CD4-positive, alpha-beta T cell treated with Interleukin-10 for 1 hour (primary cell): ENCODE results near the gene SYNPO.

Source experiments
- DNase-seq: peaks from one replicate; pipeline ENCODE4 v3.0.0-alpha.2; 2020

SYNPO gene

GRCh38 chr5:150640311-150641005 is at the start of gene SYNPO:
Gene SYNPO, plus strand, starts transcription at chr5:150640660. Its CDS starts 7,616 bp downstream, at chr5:150648276.
- no peak for DNase-seq

- DNase-seq = no peak
Observed at GRCh38 chr5:150590979-150591695, 49.3 kb upstream of the SYNPO start.

- no peak for DNase-seq
Observed at GRCh38 chr5:150593593-150593992, 46.9 kb upstream of the SYNPO start.

GRCh38 chr5:150593996-150594395 is 46.5 kb upstream of the SYNPO start:
- no peak for DNase-seq

GRCh38 chr5:150595466-150596031 is 44.9 kb upstream of the SYNPO start:
- DNase-seq = no peak

GRCh38 chr5:150596313-150596712 is 44.1 kb upstream of the SYNPO start:
- no peak for DNase-seq

- no peak for DNase-seq
Observed at GRCh38 chr5:150596826-150597225, 43.6 kb upstream of the SYNPO start.

- DNase-seq = no peak
Observed at GRCh38 chr5:150598006-150598405, 42.5 kb upstream of the SYNPO start.

GRCh38 chr5:150598821-150599273 is 41.6 kb upstream of the SYNPO start:
- no peak for DNase-seq

GRCh38 chr5:150599281-150599680 is 41.2 kb upstream of the SYNPO start:
- no peak for DNase-seq

- no peak for DNase-seq
Observed at GRCh38 chr5:150599917-150600511, 40.4 kb upstream of the SYNPO start.

GRCh38 chr5:150600616-150601490 is 39.6 kb upstream of the SYNPO start:
- DNase-seq = no peak

GRCh38 chr5:150601491-150602345 is 38.7 kb upstream of the SYNPO start:
- no peak for DNase-seq

GRCh38 chr5:150603052-150603451 is 37.4 kb upstream of the SYNPO start:
- no peak for DNase-seq

- no peak for DNase-seq
Observed at GRCh38 chr5:150603491-150603890, 37.0 kb upstream of the SYNPO start.

- DNase-seq = no peak
Observed at GRCh38 chr5:150604010-150604409, 36.5 kb upstream of the SYNPO start.

GRCh38 chr5:150604894-150605440 is 35.5 kb upstream of the SYNPO start:
- DNase-seq = no peak

GRCh38 chr5:150605546-150605945 is 34.9 kb upstream of the SYNPO start:
- no peak for DNase-seq

- no peak for DNase-seq
Observed at GRCh38 chr5:150606476-150606875, 34.0 kb upstream of the SYNPO start.

- no peak for DNase-seq
Observed at GRCh38 chr5:150607105-150607504, 33.4 kb upstream of the SYNPO start.

- no peak for DNase-seq
Observed at GRCh38 chr5:150607991-150608390, 32.5 kb upstream of the SYNPO start.
